Measurements from ENCODE around the gene LDLR. TPM values are rescaled to one million over a fixed set of nuclear protein-coding genes. Genes with fewer than 3 reads are reported as not detected.

The LDLR gene
- total and polyA plus RNA-seq, 2 donors (not counting 1 experiment from before 2014, with no cell fraction given) = 187 to 427 TPM

- no peak for DNase-seq (ENCODE audit: low read depth in 2 of 2)
- H3K36me3 ChIP-seq (ENCODE audit: control insufficient read depth, insufficient read depth, low read length) = peaks cover 47% of the 10 kb centered on the region
Observed at GRCh38 chr19:11105014-11105636, 15.9 kb downstream of the LDLR start.

DNA sequence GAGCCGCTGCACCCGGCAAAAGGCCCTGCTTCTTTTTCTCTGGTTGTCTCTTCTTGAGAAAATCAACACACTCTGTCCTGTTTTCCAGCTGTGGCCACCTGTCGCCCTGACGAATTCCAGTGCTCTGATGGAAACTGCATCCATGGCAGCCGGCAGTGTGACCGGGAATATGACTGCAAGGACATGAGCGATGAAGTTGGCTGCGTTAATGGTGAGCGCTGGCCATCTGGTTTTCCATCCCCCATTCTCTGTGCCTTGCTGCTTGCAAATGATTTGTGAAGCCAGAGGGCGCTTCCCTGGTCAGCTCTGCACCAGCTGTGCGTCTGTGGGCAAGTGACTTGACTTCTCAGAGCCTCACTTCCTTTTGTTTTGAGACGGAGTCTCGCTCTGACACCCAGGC lies 17.2 kb downstream of the LDLR start:
- no peak for TF ChIP-seq CTCF (conservative IDR thresholded peaks at IDR 0.05 in 1 of 2, IDR thresholded peaks at IDR 0.05 in 1 of 2; ENCODE audit: low read depth in 1 of 2, low read length in 2 of 2)
- TF ChIP-seq EZH2 (IDR thresholded peaks at IDR 0.05; ENCODE audit: low read length, missing control alignments) = no peak
- Histone ChIP-seq H3K4me3 (replicated peaks in 1 of 4; ENCODE audit: control extremely low read depth in 1 of 4, insufficient read depth in 1 of 4, low read depth in 3 of 4, low read length in 4 of 4) (no peak overlapping the region), H3K79me2 (ENCODE audit: control insufficient read depth, insufficient read depth, low read length) (peaks cover 53% of the 10 kb centered on the region), H2AFZ (ENCODE audit: low read length) (no peak overlapping the region), H3K27ac (ENCODE audit: insufficient read depth, low read length) (peak overlapping the region; percentile 20), H3K4me2 (ENCODE audit: extremely low read depth, insufficient read depth, low read length) (no peak overlapping the region), H4K20me1 (ENCODE audit: control insufficient read depth, extremely low read depth, insufficient read depth, low read length) (no peaks in the 10 kb centered on the region), H3K4me1 (ENCODE audit: control insufficient read depth, extremely low read depth, insufficient read depth, low read length) (no peaks in the 10 kb centered on the region), H3K9ac (ENCODE audit: insufficient read depth, low read length) (no peak overlapping the region), H3K27me3 (ENCODE audit: control insufficient read depth, insufficient read depth, low read length) (no peaks in the 10 kb centered on the region), H3K36me3 (ENCODE audit: control insufficient read depth, insufficient read depth, low read length) (peaks cover 51% of the 10 kb centered on the region), H3K9me3 (ENCODE audit: control insufficient read depth, insufficient read depth, low read depth, low read length) (no peaks in the 10 kb centered on the region)
- DNase-seq (ENCODE audit: low read depth in 2 of 2) = peak in 1 of 2 donors; percentile 43

More at GRCh38 chr19:11105014-11105636, 15.9 kb downstream of the LDLR start:
- Histone ChIP-seq H3K4me1 (ENCODE audit: control insufficient read depth, extremely low read depth, insufficient read depth, low read length) (no peaks in the 10 kb centered on the region), H3K9me3 (ENCODE audit: control insufficient read depth, insufficient read depth, low read depth, low read length) (no peaks in the 10 kb centered on the region), H3K27ac (ENCODE audit: insufficient read depth, low read length) (no peak overlapping the region), H2AFZ (ENCODE audit: low read length) (no peak overlapping the region), H3K9ac (ENCODE audit: insufficient read depth, low read length) (no peak overlapping the region), H4K20me1 (ENCODE audit: control insufficient read depth, extremely low read depth, insufficient read depth, low read length) (no peaks in the 10 kb centered on the region), H3K4me3 (replicated peaks in 1 of 4; ENCODE audit: control extremely low read depth in 1 of 4, insufficient read depth in 1 of 4, low read depth in 3 of 4, low read length in 4 of 4) (no peak overlapping the region), H3K79me2 (ENCODE audit: control insufficient read depth, insufficient read depth, low read length) (peaks cover 56% of the 10 kb centered on the region), H3K27me3 (ENCODE audit: control insufficient read depth, insufficient read depth, low read length) (no peaks in the 10 kb centered on the region), H3K4me2 (ENCODE audit: extremely low read depth, insufficient read depth, low read length) (no peak overlapping the region)
- TF ChIP-seq CTCF (conservative IDR thresholded peaks at IDR 0.05 in 1 of 2, IDR thresholded peaks at IDR 0.05 in 1 of 2; ENCODE audit: low read depth in 1 of 2, low read length in 2 of 2) (no peak), EZH2 (IDR thresholded peaks at IDR 0.05; ENCODE audit: low read length, missing control alignments) (no peak)

DNA sequence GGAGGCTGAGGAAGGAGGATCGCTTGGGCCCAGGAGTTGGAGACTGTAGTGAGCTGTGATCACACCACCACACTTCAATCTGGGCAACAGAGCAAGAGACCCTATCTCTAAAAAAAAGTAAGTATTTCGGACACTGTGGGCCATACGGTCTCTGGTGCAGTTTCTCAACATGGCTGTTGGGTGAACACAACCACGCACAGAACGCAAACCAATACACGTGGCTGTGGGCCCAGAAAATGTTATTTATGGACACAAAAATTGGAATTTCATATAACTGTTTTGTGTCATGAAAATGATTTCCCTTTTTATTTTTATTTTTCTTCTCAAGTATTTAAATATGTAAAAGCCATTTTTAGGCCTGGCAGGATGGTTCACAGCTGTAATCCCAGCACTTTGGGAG lies 19.5 kb downstream of the LDLR start:
- TF ChIP-seq EZH2 (IDR thresholded peaks at IDR 0.05; ENCODE audit: low read length, missing control alignments) (no peak), CTCF (conservative IDR thresholded peaks at IDR 0.05 in 1 of 2, IDR thresholded peaks at IDR 0.05 in 1 of 2; ENCODE audit: low read depth in 1 of 2, low read length in 2 of 2) (no peak)
- H3K4me2 ChIP-seq (ENCODE audit: extremely low read depth, insufficient read depth, low read length) = no peak overlapping the region
- no peak overlapping the region for H2AFZ ChIP-seq (ENCODE audit: low read length)
- no peaks in the 10 kb centered on the region for H3K9me3 ChIP-seq (ENCODE audit: control insufficient read depth, insufficient read depth, low read depth, low read length)
- H4K20me1 ChIP-seq (ENCODE audit: control insufficient read depth, extremely low read depth, insufficient read depth, low read length) = no peaks in the 10 kb centered on the region
- H3K27ac ChIP-seq (ENCODE audit: insufficient read depth, low read length) = no peak overlapping the region
- H3K4me3 ChIP-seq (replicated peaks in 1 of 4; ENCODE audit: control extremely low read depth in 1 of 4, insufficient read depth in 1 of 4, low read depth in 3 of 4, low read length in 4 of 4) = no peak overlapping the region
- no peak overlapping the region for H3K9ac ChIP-seq (ENCODE audit: insufficient read depth, low read length)
- H3K4me1 ChIP-seq (ENCODE audit: control insufficient read depth, extremely low read depth, insufficient read depth, low read length) = no peaks in the 10 kb centered on the region
- no peak for DNase-seq (ENCODE audit: low read depth in 2 of 2)
- H3K79me2 ChIP-seq (ENCODE audit: control insufficient read depth, insufficient read depth, low read length) = peaks cover 39% of the 10 kb centered on the region
- H3K27me3 ChIP-seq (ENCODE audit: control insufficient read depth, insufficient read depth, low read length) = no peaks in the 10 kb centered on the region
- H3K36me3 ChIP-seq (ENCODE audit: control insufficient read depth, insufficient read depth, low read length) = peaks cover 51% of the 10 kb centered on the region
